DND-41 (cell line): ENCODE results near the gene FAM83D.

ENCODE experiments used
- EZH2 ChIP-seq: IDR thresholded peaks from 3 replicates; pipeline ENCODE4 v1.6.1; 2012; ENCODE audit warnings: borderline replicate concordance, low read depth, mild to moderate bottlenecking, moderate library complexity, low read length, inconsistent platforms; ENCODE audit not compliant: severe bottlenecking
- TF ChIP-seq, protein P1 (sequence below): IDR thresholded peaks from 2 replicates; pipeline ENCODE4 v1.5.1; 2012; ENCODE audit warnings: borderline replicate concordance, low read length, moderate library complexity, mild to moderate bottlenecking; ENCODE audit not compliant: poor library complexity, severe bottlenecking; ENCODE audit errors: extremely low read depth

DNA sequence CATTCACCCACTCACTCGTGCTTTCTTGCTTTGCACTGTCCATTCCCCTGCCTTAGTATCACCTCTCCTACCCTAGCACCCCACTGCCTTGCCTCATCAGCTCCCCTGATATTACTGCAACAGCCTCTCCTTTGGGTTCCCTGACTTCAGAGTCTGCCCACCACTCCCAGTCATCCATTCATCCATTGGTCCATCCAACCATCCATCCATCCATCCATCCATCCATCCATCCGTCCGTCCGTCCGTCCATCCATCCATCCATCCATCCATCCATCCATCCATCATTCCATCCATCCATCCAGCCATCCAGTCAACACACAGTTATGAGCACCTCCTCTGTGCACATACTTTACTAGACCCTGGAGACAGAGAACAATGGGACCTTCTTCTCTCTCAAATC is 22.9 kb upstream of the FAM83D start:
- TF ChIP-seq, protein P1, sequence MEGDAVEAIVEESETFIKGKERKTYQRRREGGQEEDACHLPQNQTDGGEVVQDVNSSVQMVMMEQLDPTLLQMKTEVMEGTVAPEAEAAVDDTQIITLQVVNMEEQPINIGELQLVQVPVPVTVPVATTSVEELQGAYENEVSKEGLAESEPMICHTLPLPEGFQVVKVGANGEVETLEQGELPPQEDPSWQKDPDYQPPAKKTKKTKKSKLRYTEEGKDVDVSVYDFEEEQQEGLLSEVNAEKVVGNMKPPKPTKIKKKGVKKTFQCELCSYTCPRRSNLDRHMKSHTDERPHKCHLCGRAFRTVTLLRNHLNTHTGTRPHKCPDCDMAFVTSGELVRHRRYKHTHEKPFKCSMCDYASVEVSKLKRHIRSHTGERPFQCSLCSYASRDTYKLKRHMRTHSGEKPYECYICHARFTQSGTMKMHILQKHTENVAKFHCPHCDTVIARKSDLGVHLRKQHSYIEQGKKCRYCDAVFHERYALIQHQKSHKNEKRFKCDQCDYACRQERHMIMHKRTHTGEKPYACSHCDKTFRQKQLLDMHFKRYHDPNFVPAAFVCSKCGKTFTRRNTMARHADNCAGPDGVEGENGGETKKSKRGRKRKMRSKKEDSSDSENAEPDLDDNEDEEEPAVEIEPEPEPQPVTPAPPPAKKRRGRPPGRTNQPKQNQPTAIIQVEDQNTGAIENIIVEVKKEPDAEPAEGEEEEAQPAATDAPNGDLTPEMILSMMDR, result no peak
- no peak for TF ChIP-seq EZH2
